Ishikawa (cell line): Measurements from ENCODE around the gene CDH24.

Experiments used
- CEBPB ChIP-seq: IDR thresholded peaks from 2 replicates; pipeline ENCODE4 v1.6.1; 2012
- CREB1 ChIP-seq: IDR thresholded peaks from 2 replicates; pipeline ENCODE4 v1.6.1; 2012; ENCODE audit warnings: low read depth
- EP300 ChIP-seq: IDR thresholded peaks from 2 replicates; pipeline ENCODE4 v1.6.1; 2012; ENCODE audit warnings: borderline replicate concordance
- TEAD4 ChIP-seq: IDR thresholded peaks from 2 replicates; pipeline ENCODE4 v1.6.1; 2012
- TF ChIP-seq, protein P1 (sequence below): IDR thresholded peaks from 2 replicates; pipeline ENCODE4 v1.6.1; 2012

GRCh38 chr14:23042162-23042965 lies 15.0 kb downstream of the CDH24 start, which contains the start of gene PSMB11:
- TF ChIP-seq CREB1 = no peak
- no peak for TF ChIP-seq EP300
- TF ChIP-seq TEAD4 = no peak
- no peak for TF ChIP-seq CEBPB
- TF ChIP-seq, protein P1, sequence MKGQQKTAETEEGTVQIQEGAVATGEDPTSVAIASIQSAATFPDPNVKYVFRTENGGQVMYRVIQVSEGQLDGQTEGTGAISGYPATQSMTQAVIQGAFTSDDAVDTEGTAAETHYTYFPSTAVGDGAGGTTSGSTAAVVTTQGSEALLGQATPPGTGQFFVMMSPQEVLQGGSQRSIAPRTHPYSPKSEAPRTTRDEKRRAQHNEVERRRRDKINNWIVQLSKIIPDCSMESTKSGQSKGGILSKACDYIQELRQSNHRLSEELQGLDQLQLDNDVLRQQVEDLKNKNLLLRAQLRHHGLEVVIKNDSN = no peak
